ENCODE data around the gene FBXL5. TPM values are rescaled to one million over a fixed set of nuclear protein-coding genes. Genes with fewer than 3 reads are reported as not detected.

Gene FBXL5
- total and polyA plus RNA-seq, 9 of the 15 experiments (the other 6 are each of a cell fraction or from before 2014, with no cell fraction given), result 6.0 to 35.2 (median 22.1) TPM

DNA sequence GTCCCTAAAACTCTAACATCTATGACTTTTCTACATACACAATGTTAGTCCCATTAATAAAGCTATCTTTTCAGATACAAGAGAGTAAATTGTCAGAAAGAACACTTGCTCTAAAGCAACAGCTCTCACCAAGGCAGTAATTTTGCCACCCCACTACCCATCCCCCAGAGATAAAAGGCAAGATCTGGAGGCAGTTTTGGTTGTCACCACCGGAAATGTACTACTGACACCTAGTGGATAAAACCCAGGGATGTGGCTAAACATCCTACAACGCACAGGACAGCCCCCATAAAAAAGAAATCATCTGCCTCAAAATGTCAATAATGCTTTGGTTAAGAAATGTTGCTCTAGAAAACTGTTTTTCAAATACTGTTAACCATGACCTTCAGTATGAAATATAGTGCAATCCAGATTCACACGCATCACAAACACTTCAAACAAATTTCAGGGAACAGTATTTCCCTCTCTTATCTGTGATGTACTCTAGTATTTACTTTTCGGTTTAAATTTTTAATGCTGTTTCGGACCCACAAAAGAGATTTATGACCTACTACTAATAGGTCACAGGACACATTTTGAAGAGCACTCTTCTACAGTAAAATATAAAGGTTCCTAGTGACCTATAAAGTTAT, 5.1 kb downstream of the FBXL5 start (continued):
- no peak for TF ChIP-seq CLOCK (CRISPR knock-in tag; IDR thresholded peaks at IDR 0.05; ENCODE audit: borderline replicate concordance)
- TF ChIP-seq TRIM24 (IDR thresholded peaks at IDR 0.05), result peak; percentile 35 to 44; a peak in 1 of 4 replicates
- TF ChIP-seq ZNF431 (CRISPR knock-in tag; IDR thresholded peaks at IDR 0.05), result no peak
- TF ChIP-seq SOX6 (IDR thresholded peaks at IDR 0.05), result 0 out of 2 replicates have a peak, but pooled peaks have one; percentile 15
- TF ChIP-seq, protein P1, sequence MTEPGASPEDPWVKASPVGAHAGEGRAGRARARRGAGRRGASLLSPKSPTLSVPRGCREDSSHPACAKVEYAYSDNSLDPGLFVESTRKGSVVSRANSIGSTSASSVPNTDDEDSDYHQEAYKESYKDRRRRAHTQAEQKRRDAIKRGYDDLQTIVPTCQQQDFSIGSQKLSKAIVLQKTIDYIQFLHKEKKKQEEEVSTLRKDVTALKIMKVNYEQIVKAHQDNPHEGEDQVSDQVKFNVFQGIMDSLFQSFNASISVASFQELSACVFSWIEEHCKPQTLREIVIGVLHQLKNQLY (CRISPR knock-in tag; conservative IDR thresholded peaks at IDR 0.05), result no peak
- peak; percentile 27 for TF ChIP-seq HDAC3 (IDR thresholded peaks at IDR 0.05; ENCODE audit: borderline replicate concordance, partially characterized antibody)
- TF ChIP-seq FOXJ2 (tag; IDR thresholded peaks at IDR 0.05), result no peak
- peak; percentile 39; the same call in 1 of the 2 replicates for TF ChIP-seq CREM (IDR thresholded peaks at IDR 0.05; ENCODE audit: low read depth)
- TF ChIP-seq PTBP1 (IDR thresholded peaks at IDR 0.05; ENCODE audit: low read depth, low read length), result no peak
- TF ChIP-seq XRCC5 (IDR thresholded peaks at IDR 0.05; ENCODE audit: low read depth, low read length), result no peak
- peak; percentile 56; the same call in 1 of the 2 replicates for TF ChIP-seq GABPB1 (CRISPR knock-in tag; IDR thresholded peaks at IDR 0.05)
- TF ChIP-seq PML (IDR thresholded peaks at IDR 0.05; ENCODE audit: low read length), result no peak
- no peak for TF ChIP-seq PHTF2 (CRISPR knock-in tag; IDR thresholded peaks at IDR 0.05)
- TF ChIP-seq FOXA3 (CRISPR knock-in tag; conservative IDR thresholded peaks at IDR 0.05 in 1 of 2, IDR thresholded peaks at IDR 0.05 in 1 of 2), result peak in 1 of 2 experiments; percentile 49; a peak in 1 of 4 replicates
- TF ChIP-seq, protein P2, sequence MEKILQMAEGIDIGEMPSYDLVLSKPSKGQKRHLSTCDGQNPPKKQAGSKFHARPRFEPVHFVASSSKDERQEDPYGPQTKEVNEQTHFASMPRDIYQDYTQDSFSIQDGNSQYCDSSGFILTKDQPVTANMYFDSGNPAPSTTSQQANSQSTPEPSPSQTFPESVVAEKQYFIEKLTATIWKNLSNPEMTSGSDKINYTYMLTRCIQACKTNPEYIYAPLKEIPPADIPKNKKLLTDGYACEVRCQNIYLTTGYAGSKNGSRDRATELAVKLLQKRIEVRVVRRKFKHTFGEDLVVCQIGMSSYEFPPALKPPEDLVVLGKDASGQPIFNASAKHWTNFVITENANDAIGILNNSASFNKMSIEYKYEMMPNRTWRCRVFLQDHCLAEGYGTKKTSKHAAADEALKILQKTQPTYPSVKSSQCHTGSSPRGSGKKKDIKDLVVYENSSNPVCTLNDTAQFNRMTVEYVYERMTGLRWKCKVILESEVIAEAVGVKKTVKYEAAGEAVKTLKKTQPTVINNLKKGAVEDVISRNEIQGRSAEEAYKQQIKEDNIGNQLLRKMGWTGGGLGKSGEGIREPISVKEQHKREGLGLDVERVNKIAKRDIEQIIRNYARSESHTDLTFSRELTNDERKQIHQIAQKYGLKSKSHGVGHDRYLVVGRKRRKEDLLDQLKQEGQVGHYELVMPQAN (IDR thresholded peaks at IDR 0.05; ENCODE audit: borderline replicate concordance), result no peak
- peak; percentile 43 for TF ChIP-seq DPF2 (IDR thresholded peaks at IDR 0.05)
- no peak for TF ChIP-seq SMAD2 (IDR thresholded peaks at IDR 0.05; ENCODE audit: low read depth, low read length)
